Effector CD8-positive, alpha-beta T cell (primary cell): ENCODE data around the gene UBE2G1.
"Not testable (repeated sequence)": the region's sequence is repeated elsewhere in the genome, so short reads cannot be mapped to it uniquely, and the experiment has no call there.

Experiments used
- DNase-seq: peaks from one replicate; lab custom pipeline; 2025; lab: John Stamatoyannopoulos, UW

The UBE2G1 gene

GRCh38 chr17:4375039-4375748, 8.7 kb upstream of the UBE2G1 start:
- no peak for DNase-seq

GRCh38 chr17:4369557-4370230, 3.2 kb upstream of the UBE2G1 start:
- no peak for DNase-seq

- DNase-seq = no peak
Observed at GRCh38 chr17:4368341-4368740, 1.9 kb upstream of the UBE2G1 start.

GRCh38 chr17:4367177-4367576, 702 bp upstream of the UBE2G1 start:
- not testable (repeated sequence) for DNase-seq

- DNase-seq = peak; percentile 23
Observed at GRCh38 chr17:4365628-4366326, 698 bp downstream of the UBE2G1 start.

GRCh38 chr17:4365103-4365627, 1.3 kb downstream of the UBE2G1 start:
- peak; percentile 74 for DNase-seq

GRCh38 chr17:4364622-4365041, 1.8 kb downstream of the UBE2G1 start:
- no peak for DNase-seq

- no peak for DNase-seq
Observed at GRCh38 chr17:4362141-4362540, 4.3 kb downstream of the UBE2G1 start.

GRCh38 chr17:4358154-4358553, 8.3 kb downstream of the UBE2G1 start:
- DNase-seq = no peak

GRCh38 chr17:4357671-4358070, 8.8 kb downstream of the UBE2G1 start:
- no peak for DNase-seq

- no peak for DNase-seq
Observed at GRCh38 chr17:4357030-4357628, 9.3 kb downstream of the UBE2G1 start.

- DNase-seq = no peak
Observed at GRCh38 chr17:4354862-4355514, 11.5 kb downstream of the UBE2G1 start.

GRCh38 chr17:4354206-4354605, 12.3 kb downstream of the UBE2G1 start:
- no peak for DNase-seq

GRCh38 chr17:4350214-4350613, 16.3 kb downstream of the UBE2G1 start:
- not testable (repeated sequence) for DNase-seq

GRCh38 chr17:4345581-4346252, 20.8 kb downstream of the UBE2G1 start:
- DNase-seq = no peak

- DNase-seq = no peak
Observed at GRCh38 chr17:4344926-4345325, 21.5 kb downstream of the UBE2G1 start.

- DNase-seq = no peak
Observed at GRCh38 chr17:4342535-4342934, 23.9 kb downstream of the UBE2G1 start.

GRCh38 chr17:4341616-4341977, 24.9 kb downstream of the UBE2G1 start:
- DNase-seq = no peak

- no peak for DNase-seq
Observed at GRCh38 chr17:4340914-4341615, 25.4 kb downstream of the UBE2G1 start.

GRCh38 chr17:4334776-4335584, 31.5 kb downstream of the UBE2G1 start:
- no peak for DNase-seq
